A549 (cell line): ENCODE results near the gene TFDP1.

ENCODE experiments used
- CTCF ChIP-seq: fragments of >200 bp; sonication (Bioruptor Twin); formaldehyde crosslinking; IDR thresholded peaks from 3 replicates; pipeline ENCODE4 v1.5.1; 2016
- JUN ChIP-seq, 2 experiments: fragments of >200 bp; sonication (Bioruptor Twin); formaldehyde crosslinking; IDR thresholded peaks; 2 replicates in 1 of 2; 3 replicates in 1 of 2; pipeline ENCODE4 v1.6.1; 2016 to 2017
- KDM5A ChIP-seq: fragments of 200-600 bp; sonication (generic); IDR thresholded peaks from 2 replicates; pipeline ENCODE4 v1.6.1; 2016; ENCODE audit warnings: antibody characterized with exemption, mild to moderate bottlenecking
- MAX ChIP-seq: IDR thresholded peaks from 2 replicates; pipeline ENCODE4 v1.6.1; 2012
- POLR2A ChIP-seq: IDR thresholded peaks from 2 replicates; pipeline ENCODE4 v1.6.1; 2012; ENCODE audit warnings: mild to moderate bottlenecking, low read length
- ZFP36 ChIP-seq: fragments of 450-650 bp; IDR thresholded peaks from 2 replicates; pipeline ENCODE4 v1.6.1; 2014; ENCODE audit warnings: borderline replicate concordance; ENCODE audit not compliant: partially characterized antibody
- ZNF302 ChIP-seq: fragments of 250-450 bp; sonication (Bioruptor Pico); IDR thresholded peaks from 2 replicates; pipeline ENCODE4 v1.9.0; 2021; ENCODE audit warnings: inconsistent platforms, mild to moderate bottlenecking, moderate library complexity
- TF ChIP-seq, protein P1 (sequence below): fragments of >200 bp; sonication (Bioruptor Twin); formaldehyde crosslinking; IDR thresholded peaks from 3 replicates; pipeline ENCODE4 v1.6.1; 2016
- TF ChIP-seq, protein P2 (sequence below): fragments of 250-450 bp; sonication (Bioruptor Pico); IDR thresholded peaks from 2 replicates; pipeline ENCODE4 v1.5.0; 2021; ENCODE audit warnings: mild to moderate bottlenecking, moderate library complexity, borderline replicate concordance

DNA sequence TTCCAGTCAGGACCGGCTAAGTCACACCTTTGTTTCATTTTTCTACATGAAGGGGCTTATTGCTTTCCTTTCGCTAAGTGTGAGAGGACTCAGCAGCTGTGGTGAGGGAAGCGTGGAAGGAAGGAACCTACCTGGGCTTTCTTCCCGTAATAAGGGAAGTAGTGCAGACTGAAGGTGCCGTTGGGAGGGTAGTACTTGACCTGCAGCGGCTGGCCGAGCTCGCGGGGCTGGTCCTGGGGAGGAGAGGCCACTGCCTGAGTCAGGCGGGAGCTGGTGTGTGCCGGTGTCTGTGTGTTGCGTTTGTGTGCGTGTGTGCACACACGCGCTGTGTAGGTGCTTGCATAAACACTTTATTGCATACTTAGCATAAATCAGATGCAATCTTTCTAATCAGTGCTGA, 65.7 kb downstream of the TFDP1 start:
- TF ChIP-seq KDM5A (no peak), CTCF (no peak), JUN (IDR thresholded peaks at IDR 0.05) (no peak), POLR2A (no peak), ZNF302 (no peak), ZFP36 (no peak), MAX (no peak)
- TF ChIP-seq, protein P1, sequence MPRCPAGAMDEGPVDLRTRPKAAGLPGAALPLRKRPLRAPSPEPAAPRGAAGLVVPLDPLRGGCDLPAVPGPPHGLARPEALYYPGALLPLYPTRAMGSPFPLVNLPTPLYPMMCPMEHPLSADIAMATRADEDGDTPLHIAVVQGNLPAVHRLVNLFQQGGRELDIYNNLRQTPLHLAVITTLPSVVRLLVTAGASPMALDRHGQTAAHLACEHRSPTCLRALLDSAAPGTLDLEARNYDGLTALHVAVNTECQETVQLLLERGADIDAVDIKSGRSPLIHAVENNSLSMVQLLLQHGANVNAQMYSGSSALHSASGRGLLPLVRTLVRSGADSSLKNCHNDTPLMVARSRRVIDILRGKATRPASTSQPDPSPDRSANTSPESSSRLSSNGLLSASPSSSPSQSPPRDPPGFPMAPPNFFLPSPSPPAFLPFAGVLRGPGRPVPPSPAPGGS = no peak
- TF ChIP-seq, protein P2, sequence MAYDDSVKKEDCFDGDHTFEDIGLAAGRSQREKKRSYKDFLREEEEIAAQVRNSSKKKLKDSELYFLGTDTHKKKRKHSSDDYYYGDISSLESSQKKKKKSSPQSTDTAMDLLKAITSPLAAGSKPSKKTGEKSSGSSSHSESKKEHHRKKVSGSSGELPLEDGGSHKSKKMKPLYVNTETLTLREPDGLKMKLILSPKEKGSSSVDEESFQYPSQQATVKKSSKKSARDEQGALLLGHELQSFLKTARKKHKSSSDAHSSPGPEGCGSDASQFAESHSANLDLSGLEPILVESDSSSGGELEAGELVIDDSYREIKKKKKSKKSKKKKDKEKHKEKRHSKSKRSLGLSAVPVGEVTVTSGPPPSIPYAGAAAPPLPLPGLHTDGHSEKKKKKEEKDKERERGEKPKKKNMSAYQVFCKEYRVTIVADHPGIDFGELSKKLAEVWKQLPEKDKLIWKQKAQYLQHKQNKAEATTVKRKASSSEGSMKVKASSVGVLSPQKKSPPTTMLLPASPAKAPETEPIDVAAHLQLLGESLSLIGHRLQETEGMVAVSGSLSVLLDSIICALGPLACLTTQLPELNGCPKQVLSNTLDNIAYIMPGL (CRISPR knock-in tag) = no peak
